Thyroid gland (tissue), 4 donors: ENCODE results near the gene SZRD1. TPM values are rescaled to one million over a fixed set of nuclear protein-coding genes. Genes with fewer than 3 reads are reported as not detected.

Source experiments
- DNase-seq, 2 donors: peaks; one replicate each; pipeline ENCODE4 v3.0.0-alpha.2; 2019
- H3K27ac ChIP-seq, 3 donors: fragments of 200-600 bp; sonication (generic); 1 replicate in 2 of 3; 2 replicates in 1 of 3; pipeline ENCODE4 v1.5.1; 2016 to 2019; ENCODE audit warnings: mild to moderate bottlenecking in 1 of 3, moderate library complexity in 1 of 3
- H3K27me3 ChIP-seq: fragments of 200-600 bp; sonication (generic); one replicate; pipeline ENCODE4 v1.5.1; 2019
- H3K36me3 ChIP-seq, 2 donors: fragments of 200-600 bp; sonication (generic); one replicate each; pipeline ENCODE4 v1.5.1; 2016 to 2019
- H3K4me1 ChIP-seq, 2 donors: fragments of 200-600 bp; sonication (generic); one replicate each; pipeline ENCODE4 v1.5.1; 2017 to 2019
- H3K4me3 ChIP-seq, 3 donors: fragments of 200-600 bp; sonication (generic); replicated peaks in 1 of 3; 1 replicate in 2 of 3; 2 replicates in 1 of 3; pipeline ENCODE4 v1.5.1; 2016; ENCODE audit warnings: mild to moderate bottlenecking in 1 of 3
- H3K9me3 ChIP-seq: fragments of 200-600 bp; sonication (generic); one replicate; pipeline ENCODE4 v1.5.1; 2017
- POLR2A ChIP-seq, 2 donors: fragments of 450-650 bp; IDR thresholded peaks; one replicate each; pipeline ENCODE4 v1.6.1; 2017; ENCODE audit warnings: antibody characterized with exemption in 2 of 2, mild to moderate bottlenecking in 2 of 2, moderate library complexity in 1 of 2
- WGBS, 2 donors: methylation state at CpG; one replicate each; pipeline ENCODE4 v1.1.5; 2017; 5-methylcytosine and 5-hydroxymethylcytosine counted together
- intact Hi-C: fragments of 100-400 bp; cut with DNase I; formaldehyde crosslinking; loops from one replicate; pipeline ENCODE4 v1.15.1; 2023
- total RNA-seq, 4 donors: library from RNA; depleted of rRNA; stranded (reverse); fragments of >200 nt; gene quantifications; one replicate each; pipeline ENCODE4 v1.2.3, GENCODE V29; 2016
- TF ChIP-seq, protein P1 (sequence below), 6 experiments: fragments of 200-600 bp in 3 of 6; fragments of 450-650 bp in 3 of 6; sonication (generic) in 3 of 6; IDR thresholded peaks; one replicate each; pipeline ENCODE4 v1.5.1; 2016 to 2019; ENCODE audit warnings: antibody characterized with exemption in 6 of 6, mild to moderate bottlenecking in 2 of 6, inconsistent platforms in 1 of 6, moderate library complexity in 1 of 6

SZRD1 gene
- total RNA-seq, 4 donors from 2014 or later: 59.4 to 82.8 (median 74.4) TPM

DNA sequence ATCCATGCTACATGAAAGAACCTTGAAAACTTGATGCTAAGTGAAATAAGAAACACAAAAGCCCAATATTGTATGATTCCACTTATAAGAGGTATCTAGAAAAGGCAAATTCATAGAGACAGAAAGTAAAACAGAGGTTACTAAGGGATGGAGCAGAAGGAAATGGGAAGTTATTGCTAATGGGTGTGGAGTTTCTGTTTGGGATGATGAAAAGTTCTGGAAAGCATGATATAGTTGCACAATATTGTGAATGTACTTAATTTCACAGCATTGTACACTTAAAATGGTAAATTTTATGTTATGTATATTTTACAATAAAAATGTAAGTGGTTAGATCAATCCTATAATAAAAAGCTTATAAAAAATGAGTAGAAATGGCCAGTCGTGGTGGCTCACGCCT is 71.9 kb downstream of the SZRD1 start:
- Histone ChIP-seq H3K36me3 (peaks cover 0 to 1% of the 10 kb centered on the region in 2 donors), H3K4me1 (peaks cover 7% of the 10 kb centered on the region in 2 donors), H3K27me3 (no peaks in the 10 kb centered on the region), H3K4me3 (no peak overlapping the region), H3K27ac (no peak overlapping the region), H3K9me3 (no peaks in the 10 kb centered on the region)
- intact Hi-C loops: no loop called here
- 84 to 91% methylated on average over 2 of the region's 2 CpGs for WGBS, 2 donors
- no peak for TF ChIP-seq POLR2A (IDR thresholded peaks at IDR 0.05)
- TF ChIP-seq, protein P1, sequence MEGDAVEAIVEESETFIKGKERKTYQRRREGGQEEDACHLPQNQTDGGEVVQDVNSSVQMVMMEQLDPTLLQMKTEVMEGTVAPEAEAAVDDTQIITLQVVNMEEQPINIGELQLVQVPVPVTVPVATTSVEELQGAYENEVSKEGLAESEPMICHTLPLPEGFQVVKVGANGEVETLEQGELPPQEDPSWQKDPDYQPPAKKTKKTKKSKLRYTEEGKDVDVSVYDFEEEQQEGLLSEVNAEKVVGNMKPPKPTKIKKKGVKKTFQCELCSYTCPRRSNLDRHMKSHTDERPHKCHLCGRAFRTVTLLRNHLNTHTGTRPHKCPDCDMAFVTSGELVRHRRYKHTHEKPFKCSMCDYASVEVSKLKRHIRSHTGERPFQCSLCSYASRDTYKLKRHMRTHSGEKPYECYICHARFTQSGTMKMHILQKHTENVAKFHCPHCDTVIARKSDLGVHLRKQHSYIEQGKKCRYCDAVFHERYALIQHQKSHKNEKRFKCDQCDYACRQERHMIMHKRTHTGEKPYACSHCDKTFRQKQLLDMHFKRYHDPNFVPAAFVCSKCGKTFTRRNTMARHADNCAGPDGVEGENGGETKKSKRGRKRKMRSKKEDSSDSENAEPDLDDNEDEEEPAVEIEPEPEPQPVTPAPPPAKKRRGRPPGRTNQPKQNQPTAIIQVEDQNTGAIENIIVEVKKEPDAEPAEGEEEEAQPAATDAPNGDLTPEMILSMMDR (IDR thresholded peaks at IDR 0.05): no peak
- no peak for DNase-seq

DNA sequence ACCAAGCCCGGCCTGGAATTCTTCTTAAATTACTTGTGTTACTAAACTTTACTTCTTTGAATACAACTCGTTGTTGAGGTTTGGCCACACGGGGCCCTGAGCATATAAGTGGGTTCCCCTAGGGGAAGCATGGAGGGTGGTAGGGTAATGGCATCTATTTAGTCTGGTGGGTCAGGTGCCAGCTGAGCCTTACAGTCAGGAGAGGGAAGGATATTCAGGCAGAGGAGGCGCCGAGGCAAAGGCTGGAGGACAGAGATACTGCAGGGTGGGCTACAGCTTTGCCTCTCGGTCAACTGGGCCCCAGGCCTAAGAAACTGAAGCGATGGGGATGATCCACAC is 73.1 kb downstream of the SZRD1 start:
- Histone ChIP-seq H3K4me3 (no peak overlapping the region), H3K36me3 (peaks cover under 1 to 5% of the 10 kb centered on the region in 2 donors), H3K27ac (peak overlapping the region in 2 of 3 donors; percentile 47 to 81), H3K4me1 (peaks cover 7% of the 10 kb centered on the region in 2 donors), H3K27me3 (no peaks in the 10 kb centered on the region), H3K9me3 (no peaks in the 10 kb centered on the region)
- intact Hi-C loops: loop anchor here (10.0 kb wide), 1 partner anchor 55 kb away; no protein-coding TSS in a partner anchor
- 32 to 44% methylated on average over 7 of the region's 7 CpGs for WGBS, 2 donors
- TF ChIP-seq, protein P1 (IDR thresholded peaks at IDR 0.05): no peak
- no peak for TF ChIP-seq POLR2A (IDR thresholded peaks at IDR 0.05)
- no peak for DNase-seq

DNA sequence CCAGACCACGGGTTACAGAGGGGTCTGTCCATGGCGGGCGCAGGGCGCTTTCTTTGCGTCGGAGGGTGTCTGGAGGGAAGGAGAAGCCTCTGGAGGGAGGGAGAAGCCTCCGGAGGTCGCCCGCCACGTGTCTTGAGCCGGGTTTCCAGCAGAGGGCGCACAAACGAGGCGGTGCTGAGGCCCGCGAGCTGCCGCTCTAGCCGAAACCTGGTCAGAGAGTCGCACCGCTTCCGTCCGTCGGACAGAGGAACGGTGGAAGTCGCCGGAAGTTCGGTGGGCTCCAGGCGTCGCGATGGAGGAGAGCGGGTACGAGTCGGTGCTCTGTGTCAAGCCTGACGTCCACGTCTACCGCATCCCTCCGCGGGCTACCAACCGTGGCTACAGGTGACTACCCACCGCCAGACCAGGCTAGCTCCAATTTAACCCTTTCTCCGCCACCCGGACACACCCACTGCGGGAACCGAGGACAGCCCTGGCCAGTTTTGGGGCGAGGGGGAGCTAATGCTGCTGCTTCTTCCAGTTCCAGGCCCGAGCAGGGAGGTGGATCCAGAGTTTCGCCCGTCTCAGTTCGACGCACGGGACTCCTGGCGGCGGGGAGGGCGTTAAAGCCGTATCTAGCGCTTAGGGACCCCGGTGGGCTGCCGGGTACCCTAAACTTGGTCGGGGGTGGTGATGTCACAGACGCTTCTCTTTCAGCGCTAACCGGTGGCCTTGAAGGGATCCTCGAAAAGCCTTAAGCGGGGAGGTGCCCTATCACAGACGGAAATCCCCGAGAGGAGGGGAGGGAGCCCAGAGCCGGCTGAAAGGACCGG is 73.6 kb downstream of the SZRD1 start, which contains the start of gene NECAP2:
Gene NECAP2 (plus strand): TSS at position 255 of the 812 bp plus-strand sequence. CDS start 38 bp downstream, at position 293.
- Histone ChIP-seq H3K27me3 (no peaks in the 10 kb centered on the region), H3K9me3 (no peaks in the 10 kb centered on the region), H3K4me1 (peaks cover 7% of the 10 kb centered on the region in 2 donors), H3K36me3 (peaks cover 5 to 7% of the 10 kb centered on the region in 2 donors), H3K27ac (peak within 1 kb of the TSS in 2 of 3 donors; percentile 47 to 81), H3K4me3 (peak within 1 kb of the TSS; percentile 37 to 89 (median 81))
- peak; percentile 88 to 93 for DNase-seq
- intact Hi-C loops: loop anchor here (10.0 kb wide), 1 partner anchor 54 kb away; no protein-coding TSS in a partner anchor
- WGBS, 2 donors: 1 to 2% methylated on average over 25 to 60 of the region's 68 CpGs
- TF ChIP-seq, protein P1 (IDR thresholded peaks at IDR 0.05): peak; percentile 78 to 92 (median 84)
- TF ChIP-seq POLR2A (IDR thresholded peaks at IDR 0.05): peak in 1 of 2 donors; percentile 56

DNA sequence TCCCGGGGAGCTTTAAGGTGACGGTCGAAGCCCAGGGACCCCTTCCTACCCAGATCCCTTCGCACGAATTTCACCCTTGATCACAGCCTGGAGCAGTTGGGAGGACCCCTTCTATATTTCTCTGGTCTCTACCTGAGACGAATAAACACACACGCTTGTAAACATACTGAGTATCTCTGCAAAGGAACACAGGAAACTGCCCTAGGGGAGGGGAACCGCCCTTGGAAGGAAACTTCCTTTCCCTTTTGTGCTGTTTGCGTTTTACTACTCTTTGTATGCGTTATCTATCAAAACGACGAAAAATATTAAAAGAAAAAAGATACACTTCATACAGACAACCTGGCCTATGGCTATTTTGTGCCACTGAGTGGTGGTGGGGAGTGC is 74.2 kb downstream of the SZRD1 start:
- Histone ChIP-seq H3K27ac (peak overlapping the region in 2 of 3 donors; percentile 47 to 81), H3K4me1 (peaks cover 7% of the 10 kb centered on the region in 2 donors), H3K9me3 (no peaks in the 10 kb centered on the region), H3K36me3 (peaks cover 5 to 8% of the 10 kb centered on the region in 2 donors), H3K4me3 (peak overlapping the region; percentile 37 to 89 (median 81)), H3K27me3 (no peaks in the 10 kb centered on the region)
- TF ChIP-seq POLR2A (IDR thresholded peaks at IDR 0.05): no peak
- TF ChIP-seq, protein P1 (IDR thresholded peaks at IDR 0.05): no peak
- DNase-seq: no peak
- intact Hi-C loops: loop anchor here (10.0 kb wide), 1 partner anchor 54 kb away; no protein-coding TSS in a partner anchor
- WGBS, 2 donors: 3 to 4% methylated on average over 12 of the region's 12 CpGs

DNA sequence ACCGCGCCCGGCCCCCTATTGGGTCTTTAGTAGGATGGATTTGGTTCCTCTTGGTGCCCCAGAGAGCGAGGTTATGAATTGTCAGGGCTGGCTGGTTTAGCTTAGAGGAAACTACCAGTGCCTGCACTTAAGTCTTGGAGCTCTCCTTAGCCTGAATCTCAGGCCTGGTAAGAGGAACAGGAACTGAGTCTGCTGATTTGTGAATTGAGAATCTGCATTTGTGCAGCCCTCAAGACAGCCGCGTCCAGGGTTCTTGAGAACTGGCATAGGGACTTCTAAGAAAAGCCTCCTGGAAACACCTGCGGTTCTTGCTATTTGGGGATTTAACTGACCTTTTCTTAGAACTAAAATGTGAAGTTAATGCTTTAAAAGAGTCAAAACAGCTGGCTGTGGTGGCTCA is 75.2 kb downstream of the SZRD1 start:
- Histone ChIP-seq H3K27me3 (no peaks in the 10 kb centered on the region), H3K4me3 (no peak overlapping the region), H3K27ac (no peak overlapping the region), H3K36me3 (peaks cover 5 to 8% of the 10 kb centered on the region in 2 donors), H3K4me1 (peaks cover 7% of the 10 kb centered on the region in 2 donors), H3K9me3 (no peaks in the 10 kb centered on the region)
- intact Hi-C loops: loop anchor here (10.0 kb wide), 1 partner anchor 53 kb away; no protein-coding TSS in a partner anchor
- no peak for TF ChIP-seq POLR2A (IDR thresholded peaks at IDR 0.05)
- TF ChIP-seq, protein P1 (IDR thresholded peaks at IDR 0.05): no peak
- no peak for DNase-seq
- WGBS, 2 donors: 85 to 93% methylated on average over 5 to 7 of the region's 7 CpGs
